Measurements from ENCODE around the gene SKAP1.

SKAP1 gene

GRCh38 chr17:48180842-48181629 is 249.0 kb downstream of the SKAP1 start:
- DNase-seq (ENCODE audit: extremely low read depth in 1 of 2, low read depth in 1 of 2) = no peak

GRCh38 chr17:48179071-48179945 is 250.7 kb downstream of the SKAP1 start:
- DNase-seq (ENCODE audit: extremely low read depth in 1 of 2, low read depth in 1 of 2) = no peak

GRCh38 chr17:48178317-48178716 is 251.7 kb downstream of the SKAP1 start:
- DNase-seq (ENCODE audit: extremely low read depth in 1 of 2, low read depth in 1 of 2) = no peak

GRCh38 chr17:48177816-48178215 is 252.2 kb downstream of the SKAP1 start:
- DNase-seq (ENCODE audit: extremely low read depth in 1 of 2, low read depth in 1 of 2) = no peak

GRCh38 chr17:48176471-48176855 is 253.6 kb downstream of the SKAP1 start:
- DNase-seq (ENCODE audit: extremely low read depth in 1 of 2, low read depth in 1 of 2) = no peak

- DNase-seq (ENCODE audit: extremely low read depth in 1 of 2, low read depth in 1 of 2) = no peak
Observed at GRCh38 chr17:48175692-48176470, 254.1 kb downstream of the SKAP1 start.

- DNase-seq (ENCODE audit: extremely low read depth in 1 of 2, low read depth in 1 of 2) = no peak
Observed at GRCh38 chr17:48174833-48175523, 255.0 kb downstream of the SKAP1 start.

GRCh38 chr17:48173191-48173984 is 256.6 kb downstream of the SKAP1 start:
- DNase-seq (ENCODE audit: extremely low read depth in 1 of 2, low read depth in 1 of 2) = no peak

- no peak for DNase-seq (ENCODE audit: extremely low read depth in 1 of 2, low read depth in 1 of 2)
Observed at GRCh38 chr17:48169926-48170325, 260.1 kb downstream of the SKAP1 start.

GRCh38 chr17:48163809-48164208 is 266.2 kb downstream of the SKAP1 start:
- no peak for DNase-seq (ENCODE audit: extremely low read depth in 1 of 2, low read depth in 1 of 2)

GRCh38 chr17:48162946-48163506 is 267.0 kb downstream of the SKAP1 start:
- no peak for DNase-seq (ENCODE audit: extremely low read depth in 1 of 2, low read depth in 1 of 2)

GRCh38 chr17:48162306-48162934 is 267.6 kb downstream of the SKAP1 start:
- DNase-seq (ENCODE audit: extremely low read depth in 1 of 2, low read depth in 1 of 2) = no peak

- no peak for DNase-seq (ENCODE audit: extremely low read depth in 1 of 2, low read depth in 1 of 2)
Observed at GRCh38 chr17:48161127-48161905, 268.7 kb downstream of the SKAP1 start.

- DNase-seq (ENCODE audit: extremely low read depth in 1 of 2, low read depth in 1 of 2) = no peak
Observed at GRCh38 chr17:48160177-48161081, 269.6 kb downstream of the SKAP1 start.

- no peak for DNase-seq (ENCODE audit: extremely low read depth in 1 of 2, low read depth in 1 of 2)
Observed at GRCh38 chr17:48159232-48159631, 270.8 kb downstream of the SKAP1 start.

GRCh38 chr17:48155889-48156611 is 274.0 kb downstream of the SKAP1 start:
- no peak for DNase-seq (ENCODE audit: extremely low read depth in 1 of 2, low read depth in 1 of 2)
